GM15510 (cell line): ENCODE data around the gene BTBD9.

Experiments used
- POLR2A ChIP-seq: IDR thresholded peaks from 3 replicates; pipeline ENCODE4 v1.6.1; 2011; ENCODE audit warnings: borderline replicate concordance; ENCODE audit not compliant: insufficient read length; ENCODE audit errors: extremely low read depth

Gene BTBD9

GRCh38 chr6:38370653-38371601 is 268.8 kb downstream of the BTBD9 start:
- no peak for TF ChIP-seq POLR2A

- no peak for TF ChIP-seq POLR2A
These were observed 272.5 kb downstream of the BTBD9 start for GRCh38 chr6:38367231-38367630.

GRCh38 chr6:38366234-38366633 is 273.5 kb downstream of the BTBD9 start:
- TF ChIP-seq POLR2A: no peak

GRCh38 chr6:38364775-38365174 is 275.0 kb downstream of the BTBD9 start:
- no peak for TF ChIP-seq POLR2A

- no peak for TF ChIP-seq POLR2A
These were observed 275.6 kb downstream of the BTBD9 start for GRCh38 chr6:38364127-38364526.

GRCh38 chr6:38355519-38355918 is 284.2 kb downstream of the BTBD9 start:
- TF ChIP-seq POLR2A: no peak

- TF ChIP-seq POLR2A: no peak
These were observed 284.8 kb downstream of the BTBD9 start for GRCh38 chr6:38354905-38355304.

- no peak for TF ChIP-seq POLR2A
These were observed 285.7 kb downstream of the BTBD9 start for GRCh38 chr6:38354037-38354381.

- TF ChIP-seq POLR2A: no peak
These were observed 286.3 kb downstream of the BTBD9 start for GRCh38 chr6:38353310-38354036.

GRCh38 chr6:38352636-38353035 is 287.1 kb downstream of the BTBD9 start:
- no peak for TF ChIP-seq POLR2A

- TF ChIP-seq POLR2A: no peak
These were observed 288.8 kb downstream of the BTBD9 start for GRCh38 chr6:38350942-38351341.

- TF ChIP-seq POLR2A: no peak
These were observed 289.5 kb downstream of the BTBD9 start for GRCh38 chr6:38350220-38350619.

GRCh38 chr6:38349795-38350194 is 289.9 kb downstream of the BTBD9 start:
- TF ChIP-seq POLR2A: no peak

- no peak for TF ChIP-seq POLR2A
These were observed 290.5 kb downstream of the BTBD9 start for GRCh38 chr6:38349221-38349620.

GRCh38 chr6:38348371-38348770 is 291.4 kb downstream of the BTBD9 start:
- TF ChIP-seq POLR2A: no peak

GRCh38 chr6:38346291-38347079 is 293.2 kb downstream of the BTBD9 start:
- no peak for TF ChIP-seq POLR2A

- no peak for TF ChIP-seq POLR2A
These were observed 294.1 kb downstream of the BTBD9 start for GRCh38 chr6:38345586-38345985.
